ENCODE measurements around the gene TMEM272.
A peak's percentile ranks its signal among the peaks of the same experiment; 100 is the strongest.

Gene TMEM272

GRCh38 chr13:51804295-51805172 lies 40.4 kb downstream of the TMEM272 start:
- DNase-seq (ENCODE audit: low spot score) = no peak

GRCh38 chr13:51803422-51804294 lies 41.3 kb downstream of the TMEM272 start, which contains the start of gene DHRS12:
Gene DHRS12 (minus strand): TSS chr13:51804163. CDS start chr13:51799659, 4,504 bp downstream.
- DNase-seq (ENCODE audit: low spot score) = peak; percentile 95

- no peak for DNase-seq (ENCODE audit: low spot score)
Measured at GRCh38 chr13:51802631-51803418, 42.2 kb downstream of the TMEM272 start.

DNA sequence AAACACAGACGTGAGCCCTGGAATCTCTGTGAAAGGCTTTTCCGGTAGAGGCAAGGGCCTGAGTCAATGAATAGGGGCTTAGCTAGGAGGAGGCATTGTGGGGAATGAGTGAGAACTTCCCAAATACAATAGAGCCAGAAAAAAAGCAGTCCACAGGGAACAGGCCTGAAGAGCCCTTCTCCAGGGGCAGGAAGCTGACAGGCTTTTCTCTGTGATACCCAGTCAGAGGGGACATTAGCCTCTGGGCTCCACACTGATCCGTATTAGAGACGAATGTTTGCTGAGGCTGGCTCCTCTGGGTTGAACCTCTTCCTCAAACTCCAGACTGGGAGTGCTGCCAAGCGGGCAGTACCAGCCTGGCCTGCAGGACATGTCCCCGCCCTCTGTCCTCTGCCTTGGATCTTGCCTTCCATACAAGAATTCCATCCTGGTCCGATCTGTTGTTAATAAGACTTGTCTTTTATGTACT lies 43.3 kb downstream of the TMEM272 start:
- no peak for DNase-seq (ENCODE audit: low spot score)

- no peak for DNase-seq (ENCODE audit: low spot score)
Measured at GRCh38 chr13:51800486-51800885, 44.5 kb downstream of the TMEM272 start.

GRCh38 chr13:51799261-51799660 lies 45.7 kb downstream of the TMEM272 start:
- DNase-seq (ENCODE audit: low spot score) = no peak

GRCh38 chr13:51797664-51798488 lies 47.1 kb downstream of the TMEM272 start:
- DNase-seq (ENCODE audit: low spot score) = peak; percentile 15

- no peak for DNase-seq (ENCODE audit: low spot score)
Measured at GRCh38 chr13:51796546-51796945, 48.4 kb downstream of the TMEM272 start.

GRCh38 chr13:51795419-51795818 lies 49.6 kb downstream of the TMEM272 start:
- no peak for DNase-seq (ENCODE audit: low spot score)

DNA sequence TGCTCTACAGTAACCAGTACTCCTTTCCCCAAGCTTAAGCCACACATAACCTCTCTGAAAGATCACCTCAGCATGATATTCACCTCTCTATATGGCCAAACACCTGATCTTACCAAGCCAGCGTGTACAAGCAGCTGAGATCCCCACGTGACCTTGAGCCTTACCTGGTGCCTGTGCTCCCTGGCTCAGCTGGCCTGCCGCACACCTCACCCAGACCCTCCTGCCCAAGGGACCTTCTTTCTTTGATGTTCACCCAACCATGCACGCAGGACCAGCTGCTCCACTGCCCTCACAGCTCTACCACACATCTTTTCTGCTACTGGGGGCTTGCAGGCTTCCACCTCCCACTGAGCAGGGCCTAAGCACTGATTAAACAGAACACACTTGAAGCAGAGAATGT lies 50.0 kb downstream of the TMEM272 start:
- DNase-seq (ENCODE audit: low spot score) = no peak

- peak; percentile 77 for DNase-seq (ENCODE audit: low spot score)
Measured at GRCh38 chr13:51793570-51794271, 51.3 kb downstream of the TMEM272 start.

DNA sequence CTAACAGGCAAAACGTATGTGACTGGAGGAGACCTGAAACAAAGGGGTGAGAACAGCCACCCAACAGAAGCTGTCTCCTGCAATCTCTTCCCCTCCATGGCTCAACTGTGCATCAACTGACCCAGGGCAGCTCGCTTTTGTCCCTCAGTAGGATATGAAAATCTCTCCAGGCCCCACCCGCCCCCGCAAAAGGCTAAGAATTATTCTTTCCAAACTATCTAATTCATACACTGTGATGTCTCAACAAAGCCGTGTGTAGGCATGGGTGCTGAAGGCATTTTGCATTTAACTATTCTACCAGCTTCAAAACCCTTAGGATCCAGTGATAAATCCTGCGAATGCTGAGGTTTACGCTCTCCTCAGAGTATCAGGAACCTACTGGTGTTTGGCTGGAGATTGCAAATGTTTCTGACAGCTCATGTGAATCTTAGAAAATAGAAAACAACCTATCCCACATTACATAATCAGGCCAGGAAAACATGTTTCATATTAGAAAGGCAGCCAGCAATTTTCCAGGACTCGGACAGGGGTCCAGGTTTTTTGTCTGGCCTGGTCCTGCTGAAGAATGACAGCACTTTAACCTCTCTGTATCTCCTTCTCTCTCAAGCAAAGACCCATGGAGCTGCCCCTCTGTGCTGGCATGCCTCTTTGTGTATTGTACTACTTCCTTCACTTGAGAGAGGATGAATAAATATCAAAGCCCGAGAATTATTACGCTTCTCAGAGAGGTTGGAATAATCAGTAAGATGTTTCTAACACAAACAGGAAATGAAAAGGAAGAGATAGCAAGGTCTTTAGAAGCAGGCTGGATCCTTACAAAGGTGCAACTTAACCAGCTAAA lies 58.3 kb downstream of the TMEM272 start:
- DNase-seq (ENCODE audit: low spot score) = peak; percentile 18

DNA sequence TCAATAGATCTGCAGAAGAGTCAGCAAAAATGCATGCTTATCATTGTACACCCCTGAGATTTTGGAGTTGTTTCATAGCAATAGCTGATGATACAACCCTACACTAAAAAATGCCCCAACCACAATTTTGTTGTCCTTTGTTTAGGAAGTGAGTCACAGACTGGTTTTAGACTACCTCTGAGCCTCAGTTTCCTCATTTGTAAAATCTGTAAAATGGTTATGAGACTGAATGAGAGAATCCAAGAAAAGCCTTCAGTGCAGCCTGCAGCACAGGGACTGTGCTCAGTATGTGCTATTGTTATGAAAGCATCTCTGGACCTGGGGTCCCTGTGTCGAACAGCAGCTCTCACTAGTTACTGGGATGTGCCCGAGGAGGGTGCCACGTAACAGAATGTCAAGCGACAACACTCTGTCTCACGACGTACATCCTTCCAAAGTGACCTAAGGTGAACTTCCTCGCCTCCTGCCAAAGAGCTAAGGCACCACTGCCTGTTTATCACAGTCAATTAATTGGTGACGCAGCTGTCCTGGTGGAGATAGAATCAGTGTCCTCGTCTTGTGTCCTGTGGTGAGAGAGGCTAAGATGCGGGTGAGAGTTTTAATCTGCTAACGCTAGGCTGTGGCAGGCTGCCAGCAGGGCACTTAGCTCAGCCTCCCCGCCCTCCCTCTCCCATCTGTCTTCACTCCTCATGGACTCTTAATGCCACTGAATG lies 59.1 kb downstream of the TMEM272 start:
- peak; percentile 47 for DNase-seq (ENCODE audit: low spot score)

DNA sequence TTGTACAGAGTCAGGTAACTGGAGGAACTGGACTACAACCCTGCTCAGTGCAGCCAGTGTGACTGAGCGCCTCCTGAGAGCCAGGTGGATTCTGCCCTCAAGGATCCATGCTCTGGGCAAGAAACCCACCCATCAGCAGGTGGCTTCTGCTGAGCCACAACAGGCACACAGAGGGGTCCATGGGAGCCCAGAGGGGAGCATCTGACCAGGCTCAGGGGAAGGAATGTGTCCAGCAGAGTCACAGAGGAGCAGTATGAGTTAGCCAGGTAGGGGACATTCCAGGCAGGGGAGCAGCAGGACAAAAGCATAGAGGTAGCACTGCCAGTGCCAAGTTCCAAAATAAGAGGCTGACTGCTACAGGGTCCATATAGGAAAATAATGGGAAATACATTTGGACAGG lies 60.9 kb downstream of the TMEM272 start:
- no peak for DNase-seq (ENCODE audit: low spot score)

GRCh38 chr13:51783428-51784094 lies 61.4 kb downstream of the TMEM272 start:
- DNase-seq (ENCODE audit: low spot score) = no peak

- no peak for DNase-seq (ENCODE audit: low spot score)
Measured at GRCh38 chr13:51782026-51782710, 62.8 kb downstream of the TMEM272 start.

- peak; percentile 15 for DNase-seq (ENCODE audit: low spot score)
Measured at GRCh38 chr13:51781246-51782022, 63.5 kb downstream of the TMEM272 start.
